ENCODE data around the gene DAGLA.

The DAGLA gene

DNA sequence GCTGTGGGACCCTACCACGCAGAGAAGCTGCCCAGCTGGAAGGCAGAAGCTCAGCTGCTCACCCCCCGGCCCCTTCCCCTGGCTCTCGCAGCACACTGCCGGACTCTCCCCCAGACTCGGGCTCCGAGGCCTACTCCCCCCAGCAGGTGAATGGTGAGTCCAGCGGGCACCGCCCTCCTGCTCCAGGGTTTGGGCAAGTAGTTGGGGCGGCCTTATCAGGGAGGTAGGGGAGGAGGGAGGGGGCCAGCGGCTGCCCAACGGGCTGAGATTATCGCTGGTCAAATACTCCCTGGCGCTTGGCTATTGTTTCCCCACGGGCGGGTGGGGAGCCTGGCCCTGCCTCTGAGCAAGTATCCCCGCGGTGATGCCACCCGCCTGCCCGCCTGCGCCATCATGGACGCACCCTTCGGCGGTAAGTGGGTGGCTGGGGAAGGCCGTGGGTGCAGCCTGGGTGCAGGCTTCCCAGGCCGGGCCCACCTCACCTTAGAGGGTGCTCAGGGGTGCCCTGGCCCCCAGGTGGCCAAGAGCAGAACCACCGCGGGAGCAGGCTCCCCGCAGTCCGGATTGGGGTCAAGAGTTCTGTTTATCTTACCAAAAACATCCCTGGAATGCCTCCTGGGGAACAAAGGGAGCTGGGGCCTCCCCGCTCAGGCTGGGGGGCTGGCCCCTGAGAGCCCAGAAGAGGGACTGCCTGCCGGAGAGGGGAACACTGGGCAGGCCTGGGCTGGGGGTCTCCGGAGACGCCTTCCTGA is 89.2 kb downstream of the DAGLA start:
- no peak for DNase-seq

DNA sequence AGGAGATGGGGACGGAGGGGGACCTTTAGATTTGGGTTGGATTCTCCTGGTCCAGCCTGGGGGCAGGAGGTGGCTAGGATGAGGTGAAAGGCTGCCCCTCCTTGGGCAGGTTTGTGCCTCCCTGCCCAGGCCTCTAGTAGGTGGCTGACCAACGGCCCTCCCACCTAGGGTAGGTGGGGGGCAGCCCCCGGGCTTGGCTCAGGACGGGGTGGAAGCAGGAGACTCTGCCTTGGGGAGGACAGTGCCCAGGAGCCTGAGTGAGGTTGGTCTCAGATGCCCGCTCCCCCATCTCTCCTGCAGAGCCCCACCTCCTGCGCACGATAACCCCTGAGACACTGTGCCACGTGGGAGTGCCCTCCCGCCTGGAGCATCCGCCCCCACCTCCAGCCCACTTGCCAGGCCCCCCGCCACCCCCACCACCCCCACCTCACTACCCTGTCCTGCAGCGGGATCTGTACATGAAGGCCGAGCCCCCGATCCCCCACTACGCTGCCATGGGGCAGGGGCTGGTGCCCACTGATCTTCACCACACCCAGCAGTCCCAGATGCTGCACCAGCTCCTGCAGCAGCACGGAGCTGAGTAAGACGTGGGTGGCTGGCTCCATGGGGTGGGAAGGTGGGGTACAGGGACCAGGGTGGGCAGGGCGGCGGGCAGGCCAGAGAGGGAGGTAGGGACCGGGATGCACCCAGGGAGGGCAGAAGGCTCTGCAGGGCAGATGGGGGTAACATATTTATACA is 89.9 kb downstream of the DAGLA start:
- DNase-seq: no peak

DNA sequence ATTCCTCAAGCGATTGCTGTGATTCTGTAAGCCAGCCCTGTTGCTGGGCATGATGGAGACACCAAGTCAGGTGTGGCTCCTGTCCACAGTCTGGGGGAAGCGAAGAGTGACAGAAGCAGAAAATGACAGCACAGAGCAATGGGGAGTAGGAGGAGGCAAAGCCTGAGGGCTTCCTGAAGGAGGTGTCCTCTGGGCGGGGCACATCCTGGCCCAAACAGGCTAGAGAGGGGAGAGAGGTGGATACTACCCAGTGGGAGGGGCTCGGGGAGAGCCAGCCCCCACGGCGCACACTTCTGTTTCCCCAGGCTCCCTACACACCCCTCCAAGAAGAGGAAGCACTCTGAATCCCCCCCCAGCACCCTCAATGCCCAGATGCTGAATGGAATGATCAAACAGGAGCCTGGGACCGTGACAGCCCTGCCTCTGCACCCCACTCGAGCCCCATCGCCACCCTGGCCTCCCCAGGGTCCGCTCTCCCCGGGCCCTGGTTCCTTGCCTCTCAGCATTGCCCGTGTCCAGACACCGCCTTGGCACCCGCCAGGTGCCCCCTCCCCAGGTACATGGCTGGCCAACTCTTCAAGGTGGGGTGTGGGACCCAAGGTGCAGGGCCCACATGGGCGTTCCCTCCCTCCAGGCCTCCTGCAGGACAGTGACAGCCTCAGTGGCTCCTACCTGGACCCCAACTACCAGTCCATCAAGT is 91.2 kb downstream of the DAGLA start:
- no peak for DNase-seq

DNA sequence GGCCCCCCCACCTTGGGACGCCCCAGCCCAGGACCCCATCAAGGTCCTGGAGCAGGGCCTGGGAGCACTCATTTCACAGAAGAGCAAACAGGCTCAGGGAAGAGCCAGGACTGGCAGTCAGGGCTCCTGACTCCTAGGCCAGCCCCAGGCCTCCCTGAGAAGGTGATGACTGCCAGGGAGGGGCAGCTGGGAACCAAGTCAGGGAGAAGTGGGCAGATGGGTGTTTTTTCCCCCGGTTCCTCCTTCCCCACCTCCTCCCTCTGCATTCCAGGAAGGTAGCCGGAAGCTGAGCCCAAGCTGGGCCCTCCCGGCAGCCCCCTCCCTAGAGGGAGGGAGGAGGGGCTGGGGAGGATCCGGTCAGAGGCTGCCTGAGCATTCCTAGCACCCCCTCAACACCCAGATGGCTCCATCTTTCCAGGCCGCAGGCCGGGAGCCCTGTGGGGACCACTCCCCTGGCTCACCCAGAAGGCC is 91.8 kb downstream of the DAGLA start:
- no peak for DNase-seq

DNA sequence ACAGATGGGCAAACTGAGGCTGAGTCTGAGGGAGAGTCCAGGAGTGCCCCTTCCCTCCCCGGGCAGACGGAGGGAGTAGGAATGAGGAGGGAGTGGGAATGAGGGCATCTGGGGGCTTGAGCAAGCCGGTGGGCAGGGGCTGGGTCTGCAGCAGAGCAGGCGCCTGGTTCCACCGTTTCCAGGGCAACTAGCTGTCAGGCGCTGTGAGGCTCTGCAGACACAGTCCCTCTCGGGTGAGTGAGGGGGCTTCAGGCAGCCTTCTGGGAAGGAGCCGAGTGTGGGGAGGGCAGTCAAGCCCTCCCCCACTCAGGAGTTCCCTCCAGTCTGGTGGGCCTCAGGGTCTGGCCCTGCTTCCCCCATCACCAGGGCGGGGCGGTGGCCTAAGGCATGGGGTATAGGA is 93.2 kb downstream of the DAGLA start:
- DNase-seq: no peak

DNA sequence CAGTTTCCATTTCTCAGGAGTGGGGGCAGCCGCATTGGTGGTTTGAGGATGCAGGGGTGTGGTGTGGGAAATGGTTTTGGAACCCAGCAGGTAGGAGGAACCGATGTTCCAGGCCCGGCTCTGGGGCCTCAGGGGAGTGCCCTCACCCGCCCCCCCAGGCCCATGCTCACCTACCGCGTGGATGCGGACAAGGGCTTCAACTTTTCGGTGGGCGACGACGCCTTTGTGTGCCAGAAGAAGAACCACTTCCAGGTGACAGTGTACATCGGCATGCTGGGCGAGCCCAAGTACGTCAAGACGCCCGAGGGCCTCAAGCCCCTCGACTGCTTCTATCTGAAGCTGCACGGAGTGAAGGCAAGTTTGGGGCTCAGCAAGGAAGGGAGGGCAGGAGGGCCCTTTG is 93.6 kb downstream of the DAGLA start:
- DNase-seq: no peak

DNA sequence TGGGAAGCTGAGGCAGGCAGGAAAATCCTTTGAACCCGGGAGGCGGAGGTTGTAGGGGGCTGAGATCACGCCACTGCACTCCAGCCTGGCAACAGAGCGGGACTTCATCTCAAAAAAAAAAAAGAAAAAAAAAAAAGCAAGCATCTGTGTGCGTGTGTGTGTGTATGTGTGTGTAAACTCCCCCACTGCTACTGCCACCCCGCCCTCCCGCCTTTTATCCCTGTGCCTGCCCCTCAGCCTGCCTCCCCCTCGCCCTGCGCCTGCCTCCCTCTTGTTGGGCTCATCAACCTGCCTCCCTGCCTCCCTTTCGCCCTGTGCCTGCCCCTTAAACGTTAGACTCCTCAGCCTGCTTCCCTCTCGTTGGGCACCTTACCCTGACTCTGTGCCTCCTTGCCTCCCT is 94.2 kb downstream of the DAGLA start:
- no peak for DNase-seq

DNA sequence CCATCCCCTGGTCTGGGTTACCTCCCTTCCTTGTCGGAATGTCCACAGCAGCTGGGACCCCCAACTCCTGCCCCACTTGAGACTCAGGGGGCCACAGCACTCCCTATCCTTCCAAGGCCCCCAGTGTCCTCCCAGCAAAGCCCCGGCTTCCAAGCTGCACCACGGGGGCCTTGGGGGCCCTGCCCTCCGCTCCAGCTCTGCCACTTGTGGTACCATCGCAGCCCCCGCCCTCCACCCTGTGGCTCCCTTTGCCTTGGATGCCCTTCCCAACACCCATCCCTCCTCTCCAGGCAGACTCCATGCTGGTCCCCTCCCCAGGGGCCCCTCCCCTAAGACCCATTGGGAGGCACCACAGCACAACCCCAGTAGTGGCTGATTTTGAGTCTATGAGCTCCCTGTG is 94.9 kb downstream of the DAGLA start:
- no peak for DNase-seq

DNA sequence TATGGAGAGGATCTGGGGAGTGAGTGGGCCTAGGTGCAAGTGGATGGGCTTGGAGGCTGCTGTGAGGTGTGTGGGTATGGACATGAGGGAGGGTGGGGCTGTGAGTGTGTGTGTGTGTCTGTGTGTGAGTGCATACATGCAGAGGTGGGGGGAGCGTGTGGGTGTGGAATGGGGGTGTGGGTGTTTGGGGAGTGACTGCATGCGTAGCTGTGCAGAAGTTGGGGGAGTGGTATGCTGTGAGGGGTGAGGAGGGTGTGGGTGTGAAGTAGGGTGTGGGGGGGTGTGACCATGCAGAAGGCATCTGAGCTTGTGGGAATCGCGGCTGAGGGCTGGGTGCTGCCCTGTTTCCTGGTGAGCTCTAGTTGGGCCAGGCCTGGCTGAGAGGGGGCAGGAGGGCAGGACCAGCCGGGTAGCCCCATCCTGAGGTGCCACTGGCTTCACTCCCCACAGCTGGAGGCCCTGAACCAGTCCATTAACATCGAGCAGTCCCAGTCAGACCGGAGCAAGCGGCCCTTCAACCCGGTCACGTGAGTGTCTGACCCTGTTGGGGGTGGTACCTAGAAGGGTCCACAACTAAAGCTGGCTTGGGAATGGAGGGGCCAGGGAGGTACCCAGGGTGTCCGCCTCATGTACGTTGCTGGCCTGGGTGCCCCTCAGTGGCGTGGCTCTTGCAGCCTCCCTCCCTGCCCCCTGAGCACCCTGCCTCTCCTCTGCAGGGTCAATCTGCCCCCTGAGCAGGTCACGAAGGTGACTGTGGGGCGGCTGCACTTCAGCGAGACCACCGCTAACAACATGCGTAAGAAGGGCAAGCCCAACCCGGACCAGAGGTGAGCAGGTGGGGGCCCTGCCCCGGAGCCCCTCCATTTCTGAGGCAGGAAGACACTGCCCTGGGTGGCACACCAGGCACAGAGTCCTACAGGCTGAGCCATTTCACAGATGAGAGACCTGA is 95.7 kb downstream of the DAGLA start:
- DNase-seq: no peak

DNA sequence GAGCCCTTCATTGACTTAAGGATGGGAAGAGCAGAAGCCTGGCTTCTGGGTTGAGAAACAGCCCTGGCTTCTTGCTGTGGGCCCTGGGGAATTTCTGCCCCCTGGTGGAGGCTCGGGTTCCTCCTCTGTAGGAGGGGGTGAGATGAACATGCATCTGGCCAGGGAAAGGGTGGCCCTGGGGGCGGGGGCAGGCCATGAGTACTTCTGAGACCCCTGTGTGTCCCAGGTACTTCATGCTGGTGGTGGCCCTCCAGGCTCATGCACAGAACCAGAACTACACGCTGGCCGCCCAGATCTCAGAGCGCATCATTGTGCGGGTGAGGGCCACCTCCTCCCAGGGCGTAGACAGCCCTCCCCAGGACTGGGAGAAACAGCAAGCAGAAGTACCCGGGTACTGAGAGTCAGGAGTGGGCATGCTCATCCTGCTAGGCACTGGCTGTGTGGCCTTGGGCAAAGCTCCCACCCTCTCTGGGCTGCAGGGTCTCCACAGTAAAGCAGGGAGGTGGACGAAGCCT is 96.4 kb downstream of the DAGLA start:
- DNase-seq: no peak

DNA sequence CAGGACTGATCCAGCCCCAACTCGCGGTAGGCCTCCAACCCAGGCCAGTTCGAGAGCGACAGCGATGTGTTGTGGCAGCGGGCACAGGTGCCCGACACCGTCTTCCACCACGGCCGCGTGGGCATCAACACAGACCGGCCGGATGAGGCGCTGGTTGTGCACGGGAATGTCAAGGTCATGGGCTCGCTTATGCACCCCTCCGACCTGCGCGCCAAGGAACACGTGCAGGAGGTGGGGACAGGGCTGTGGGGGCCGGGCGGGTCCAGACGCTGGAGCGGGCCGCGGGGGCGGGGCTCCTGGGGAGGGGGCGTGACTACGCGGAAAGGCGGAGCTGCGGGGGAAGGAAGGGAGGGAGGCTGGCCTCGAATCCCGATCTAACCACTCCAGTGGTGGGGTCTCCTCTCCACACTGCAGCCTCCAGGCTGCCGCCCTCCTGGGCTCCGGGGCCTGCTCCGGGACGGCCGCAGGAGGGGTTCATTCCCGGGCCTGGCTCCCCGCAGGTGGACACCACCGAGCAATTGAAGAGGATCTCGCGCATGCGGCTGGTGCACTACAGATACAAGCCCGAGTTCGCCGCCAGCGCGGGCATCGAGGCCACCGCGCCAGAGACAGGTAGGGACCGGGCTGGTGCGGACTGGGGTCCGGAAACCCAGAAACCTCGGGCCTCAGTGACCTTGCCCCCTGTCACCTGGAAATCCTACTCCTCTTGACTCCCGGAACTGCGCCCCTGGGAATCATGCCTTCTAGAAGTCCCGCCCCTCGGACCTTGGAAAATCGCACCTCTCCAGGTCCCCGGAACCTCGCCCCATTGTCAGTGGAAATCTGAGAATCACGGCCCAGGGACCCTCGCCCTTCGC is 97.3 kb downstream of the DAGLA start:
- DNase-seq: no peak

DNA sequence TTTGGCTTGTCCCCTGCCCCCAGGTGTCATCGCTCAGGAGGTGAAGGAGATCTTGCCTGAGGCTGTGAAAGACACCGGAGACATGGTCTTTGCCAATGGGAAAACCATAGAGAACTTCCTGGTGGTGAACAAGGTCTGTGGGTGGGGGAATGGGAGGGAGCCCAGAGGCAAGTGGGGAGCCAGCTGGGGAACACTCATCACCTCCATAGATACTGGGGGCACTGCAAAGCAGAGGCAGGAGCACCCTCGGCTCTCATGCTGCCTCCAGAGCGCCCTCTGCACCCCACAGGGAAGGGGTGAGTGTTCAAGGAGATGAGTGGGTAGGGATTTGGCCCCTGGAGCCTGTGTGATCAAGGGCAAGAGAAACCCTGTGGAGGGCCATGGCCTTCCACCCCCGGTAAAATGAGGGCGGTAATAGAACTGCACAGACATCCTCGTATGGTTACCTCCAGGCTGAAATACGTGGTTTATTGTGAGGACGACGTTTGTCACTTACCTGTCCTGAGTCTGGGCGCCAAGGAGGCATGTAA is 98.2 kb downstream of the DAGLA start:
- no peak for DNase-seq

DNA sequence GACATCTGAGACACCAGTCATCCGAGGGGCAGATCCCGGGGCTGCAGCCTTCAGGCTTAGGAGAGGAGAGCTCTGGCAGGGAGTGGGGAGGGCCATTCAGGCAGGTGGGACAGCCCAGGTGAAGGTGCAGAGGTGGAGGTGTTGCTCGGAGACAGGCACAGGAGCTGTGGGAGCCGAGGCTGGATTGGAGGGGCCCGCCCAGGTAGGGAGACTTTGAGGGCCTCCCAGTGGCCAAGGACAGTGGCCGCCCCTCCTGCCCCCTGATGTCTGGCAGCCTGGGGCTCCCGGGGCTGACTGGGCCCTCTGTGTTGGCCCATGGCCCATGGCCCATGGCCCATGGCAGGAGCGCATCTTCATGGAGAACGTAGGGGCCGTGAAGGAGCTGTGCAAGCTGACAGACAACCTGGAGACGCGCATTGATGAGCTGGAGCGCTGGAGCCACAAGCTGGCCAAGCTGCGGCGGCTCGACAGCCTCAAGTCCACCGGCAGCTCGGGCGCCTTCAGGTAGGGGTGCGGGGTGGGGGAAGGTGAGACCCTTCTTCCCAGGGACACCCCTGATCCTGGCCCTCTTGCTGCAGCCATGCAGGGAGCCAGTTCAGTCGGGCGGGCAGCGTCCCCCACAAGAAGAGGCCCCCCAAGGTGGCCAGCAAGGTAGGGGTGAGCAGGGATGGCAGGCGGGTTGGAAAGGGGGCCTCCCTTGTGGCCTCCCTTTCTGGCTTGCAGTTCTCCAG is 98.9 kb downstream of the DAGLA start:
- no peak for DNase-seq

DNA sequence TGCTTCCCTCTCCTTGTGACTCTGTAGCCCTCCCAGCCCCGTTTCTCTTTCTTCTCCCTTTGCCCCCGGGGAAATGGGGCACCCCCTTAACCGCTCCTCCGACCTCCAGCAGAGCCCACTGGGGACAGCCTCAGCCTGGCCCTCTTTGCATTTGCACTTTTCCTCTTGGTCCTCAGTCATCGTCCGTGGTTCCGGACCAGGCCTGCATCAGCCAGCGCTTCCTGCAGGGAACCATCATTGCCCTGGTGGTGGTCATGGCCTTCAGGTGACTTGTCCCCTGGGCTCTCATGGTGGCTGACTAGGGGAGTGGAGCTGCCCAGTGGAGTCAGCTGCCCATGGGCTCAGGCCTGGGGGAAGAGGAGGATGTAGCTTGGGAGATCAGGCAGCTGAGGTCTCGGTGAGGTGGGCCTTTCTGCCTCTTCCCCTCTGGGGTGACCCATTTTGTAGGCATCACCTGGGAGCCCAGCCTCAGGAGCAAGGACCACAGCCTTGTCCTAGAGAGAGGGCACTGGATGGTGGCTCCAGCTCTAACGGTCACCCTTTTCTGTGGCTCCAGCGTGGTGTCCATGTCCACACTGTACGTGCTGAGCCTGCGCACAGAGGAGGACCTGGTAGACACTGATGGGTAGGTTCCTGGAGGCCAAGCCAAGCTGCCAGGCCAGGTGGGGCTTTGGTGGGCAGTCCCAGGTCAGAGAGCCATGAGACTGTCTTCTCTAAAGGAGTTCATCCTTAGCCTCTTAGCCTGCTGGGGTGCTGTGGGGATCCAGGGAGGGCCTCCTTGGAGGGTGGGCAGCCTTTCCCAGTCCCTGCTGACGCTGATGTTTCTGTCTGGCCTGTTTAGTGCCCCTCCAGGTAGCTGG is 99.7 kb downstream of the DAGLA start:
- DNase-seq: no peak

DNA sequence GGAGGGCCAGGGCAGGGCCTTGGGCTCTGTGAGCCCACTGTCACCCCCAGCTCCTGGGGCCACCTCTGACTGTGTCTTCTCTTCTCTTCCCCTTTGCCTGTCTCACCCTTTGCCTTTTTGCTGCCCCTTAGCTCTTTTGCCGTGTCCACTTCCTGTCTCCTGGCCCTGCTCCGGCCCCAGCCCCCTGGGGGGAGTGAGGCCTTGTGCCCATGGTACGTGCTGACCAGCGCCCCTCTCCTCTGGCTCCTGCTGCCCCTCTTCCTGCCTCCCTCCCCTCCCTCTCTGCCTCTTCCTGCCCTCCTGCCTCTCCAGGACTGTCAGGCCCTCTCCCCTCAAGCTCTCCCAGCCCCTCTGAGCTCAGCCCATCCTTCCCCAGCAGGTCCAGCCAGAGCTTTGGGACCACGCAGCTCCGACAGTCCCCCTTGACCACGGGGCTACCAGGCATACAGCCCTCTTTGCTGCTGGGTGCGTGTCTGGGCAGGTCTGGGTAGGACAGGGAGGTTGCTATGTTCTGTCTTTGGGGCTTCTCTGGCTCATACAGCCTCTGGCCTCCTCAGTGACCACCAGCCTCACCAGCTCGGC is 100.5 kb downstream of the DAGLA start:
- no peak for DNase-seq

DNA sequence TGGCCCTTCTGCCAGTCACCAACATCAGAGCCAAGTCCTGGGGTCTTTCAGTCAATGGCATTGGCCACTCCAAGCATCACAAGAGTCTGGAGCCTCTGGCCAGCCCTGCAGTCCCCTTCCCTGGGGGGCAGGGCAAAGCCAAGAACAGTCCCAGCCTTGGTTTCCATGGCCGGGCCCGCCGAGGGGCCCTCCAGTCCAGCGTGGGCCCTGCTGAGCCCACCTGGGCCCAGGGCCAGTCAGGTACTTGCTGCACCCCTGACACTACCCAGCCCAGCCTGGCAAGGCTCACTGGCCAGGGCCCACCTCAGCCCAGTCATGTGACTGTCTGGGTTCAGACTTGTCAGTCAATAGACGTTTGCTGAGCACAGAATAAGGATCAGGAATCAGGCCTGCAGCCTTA is 101.4 kb downstream of the DAGLA start:
- no peak for DNase-seq

DNA sequence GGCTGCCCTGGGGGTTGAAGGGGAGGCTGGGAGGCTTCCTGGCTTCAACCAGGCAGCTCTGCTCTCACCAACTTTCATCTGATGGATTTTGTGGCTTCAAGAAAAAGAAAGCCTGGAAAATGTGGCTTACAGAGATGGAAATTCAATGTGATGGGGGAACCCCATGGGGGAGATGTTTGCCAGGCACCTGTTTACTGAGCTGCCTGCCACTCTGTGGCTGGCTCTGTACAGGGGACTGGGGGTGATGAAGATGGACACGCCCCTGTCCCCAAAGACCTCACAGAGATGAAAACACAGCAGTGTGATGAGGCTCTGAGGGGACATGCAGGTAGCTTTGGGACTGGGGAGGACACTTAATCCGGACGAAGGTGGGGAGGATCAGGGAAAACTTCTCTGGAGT is 102.1 kb downstream of the DAGLA start:
- DNase-seq: no peak

DNA sequence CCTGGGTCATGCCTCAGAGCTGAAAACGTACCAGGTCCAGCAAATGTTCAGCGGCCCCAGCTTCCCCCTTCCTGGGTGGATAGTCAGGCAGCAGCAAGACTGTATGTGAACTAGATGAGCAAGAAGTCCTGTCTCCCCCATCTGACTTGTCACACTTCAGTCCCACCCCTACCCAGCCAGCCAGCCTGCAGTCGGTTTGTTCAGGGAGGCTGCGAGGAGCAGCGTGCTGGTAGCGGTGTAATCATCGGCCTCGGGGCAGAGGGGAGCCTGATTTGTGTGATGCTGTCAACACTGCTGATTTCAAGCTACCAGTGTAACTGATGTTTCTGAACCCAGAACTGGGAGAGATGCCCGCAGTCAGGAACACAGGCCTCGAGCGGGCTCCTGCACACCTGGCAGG is 102.7 kb downstream of the DAGLA start:
- no peak for DNase-seq

Measured in DMS153 (cell line).